GM12865 (cell line): ENCODE data around the gene PRKN.

Source experiments
- DNase-seq: peaks from one replicate; pipeline ENCODE4 v3.0.0; 2010; ENCODE audit warnings: low read depth
- H3K4me3 ChIP-seq: 2 replicates; pipeline ENCODE4 v1.5.1; 2011; ENCODE audit warnings: mild to moderate bottlenecking, low read depth, low read length, control low read depth
- CTCF ChIP-seq: IDR thresholded peaks from 2 replicates; pipeline ENCODE4 v1.5.1; 2011; ENCODE audit warnings: low read length, control low read depth, low read depth, inconsistent platforms; ENCODE audit not compliant: insufficient read depth; ENCODE audit errors: missing control alignments

Gene PRKN

GRCh38 chr6:162125659-162126058 is 601.9 kb downstream of the PRKN start:
- H3K4me3 ChIP-seq: no peak overlapping the region
- no peak for TF ChIP-seq CTCF
- no peak for DNase-seq

GRCh38 chr6:162124710-162125435 is 602.7 kb downstream of the PRKN start:
- no peak for TF ChIP-seq CTCF
- H3K4me3 ChIP-seq: no peak overlapping the region
- no peak for DNase-seq

- no peak for TF ChIP-seq CTCF
- no peak for DNase-seq
- no peak overlapping the region for H3K4me3 ChIP-seq
Measured at GRCh38 chr6:162123797-162124196, 603.8 kb downstream of the PRKN start.

GRCh38 chr6:162119341-162119740 is 608.2 kb downstream of the PRKN start:
- no peak overlapping the region for H3K4me3 ChIP-seq
- no peak for DNase-seq
- no peak for TF ChIP-seq CTCF

- H3K4me3 ChIP-seq: no peak overlapping the region
- DNase-seq: no peak
- TF ChIP-seq CTCF: no peak
Measured at GRCh38 chr6:162118706-162119105, 608.9 kb downstream of the PRKN start.

- no peak for TF ChIP-seq CTCF
- DNase-seq: no peak
- no peak overlapping the region for H3K4me3 ChIP-seq
Measured at GRCh38 chr6:162116902-162117525, 610.6 kb downstream of the PRKN start.

- no peak for DNase-seq
- no peak for TF ChIP-seq CTCF
- H3K4me3 ChIP-seq: no peak overlapping the region
Measured at GRCh38 chr6:162109480-162110050, 618.0 kb downstream of the PRKN start.
